K562 treated with DMSO at 1 percent for 12 hours (cell line): ENCODE measurements around the gene OR5H14. TPM values are rescaled to one million over a fixed set of nuclear protein-coding genes. Genes with fewer than 3 reads are reported as not detected.

ENCODE experiments used
- total RNA-seq: library from RNA; unstranded; fragments of 300-600 nt; gene quantifications from 2 replicates; pipeline ENCODE4 v1.2.3, GENCODE V29; 2022; ENCODE audit not compliant: insufficient read depth

The OR5H14 gene
- total RNA-seq: not detected in 2 replicates

GRCh38 chr3:98147179-98147578 is at the start of gene OR5H14:
TSS of gene OR5H14 (plus strand) at chr3:98147479. CDS start at chr3:98149386, 1,907 bp downstream.

GRCh38 chr3:98130421-98130820 is 16.9 kb upstream of the OR5H14 start, which contains the start of gene OR5H1:
TSS of gene OR5H1 (plus strand) at chr3:98130721. CDS start at chr3:98132698, 1,977 bp downstream.

GRCh38 chr3:98166396-98166795 is 19.1 kb downstream of the OR5H14 start, which contains the start of gene OR5H15:
TSS of gene OR5H15 (plus strand) at chr3:98166696. CDS start at chr3:98168700, 2,004 bp downstream.

Other genes with a start within 250 kb of the OR5H14 start
- 2.4 and 7.5 TPM in 2 replicates for gene RIOX2, start 175.0 kb upstream of the OR5H14 start, total RNA-seq
- gene GABRR3, start 112.2 kb upstream of the OR5H14 start, total RNA-seq: not detected in 2 replicates
- not detected in 2 replicates for gene OR5AC2, start 60.3 kb upstream of the OR5H14 start, total RNA-seq
- gene OR5H1, start 16.8 kb upstream of the OR5H14 start, total RNA-seq: not detected in 2 replicates
- gene OR5H15, start 19.2 kb downstream of the OR5H14 start, total RNA-seq: not detected in 2 replicates
- not detected in 2 replicates for gene OR5H6, start 116.8 kb downstream of the OR5H14 start, total RNA-seq
- not detected in 2 replicates for gene OR5H2, start 135.0 kb downstream of the OR5H14 start, total RNA-seq
- gene OR5K4, start 206.4 kb downstream of the OR5H14 start, total RNA-seq: not detected in 2 replicates
- not detected in 2 replicates for gene OR5K3, start 243.2 kb downstream of the OR5H14 start, total RNA-seq